HepG2 (cell line): ENCODE results near the gene ARRDC3. TPM values are rescaled to one million over a fixed set of nuclear protein-coding genes. Genes with fewer than 3 reads are reported as not detected.

ENCODE experiments used
- ATAC-seq: fragments of 200-7000 bp; cut with Tn5 transposase; 3 replicates; pipeline ENCODE4 v1.9.1; 2020; ENCODE audit warnings: mild to moderate bottlenecking, moderate library complexity
- BruUV-seq: library from RNA; stranded (reverse); fragments of 400-500 nt; replicated peaks from 2 replicates; lab custom pipeline; 2021; lab: Mats Ljungman, UMichigan
- CTCF ChIA-PET: fragments of 300-600 bp; formaldehyde crosslinking; extraction: SDS; loops from one replicate; lab custom pipeline; 2021; ENCODE audit warnings: low total read pairs, inconsistent platforms, low intra/inter-chr PET ratio; lab: Yijun Ruan, JAX
- POLR2A ChIA-PET: fragments of 350-600 bp; sonication (Branson Sonifier 250); formaldehyde crosslinking; loops from one replicate; lab custom pipeline; 2020; ENCODE audit warnings: antibody characterized with exemption, inconsistent platforms; lab: Yijun Ruan, JAX
- DNase-seq: peaks from one replicate; pipeline ENCODE4 v3.0.0-alpha.2; 2015; ENCODE audit warnings: low spot score
- FAIRE-seq: peaks from 3 replicates; lab custom pipeline; 2011; peaks lifted over from hg19 to GRCh38; lab: Jason Lieb, UNC
- H2AFZ ChIP-seq: one replicate; pipeline ENCODE4 v1.6.1; 2011; ENCODE audit warnings: low read length, inconsistent platforms
- H3K27ac ChIP-seq: fragments of 300-600 bp; 3 replicates; pipeline ENCODE4 v1.8.0; 2011; ENCODE audit warnings: mixed run types, mild to moderate bottlenecking, mixed read lengths, low read length, inconsistent platforms; ENCODE audit not compliant: insufficient read depth; ENCODE audit errors: extremely low read length
- H3K27me3 ChIP-seq, 2 experiments: fragments of 200-600 bp in 1 of 2; 2 replicates in 1 of 2; 3 replicates in 1 of 2; pipeline versions ENCODE4 v1.6.0 to v1.8.0; 2011; ENCODE audit warnings: low read length in 2 of 2, mild to moderate bottlenecking in 2 of 2, moderate library complexity in 2 of 2, inconsistent platforms in 1 of 2; ENCODE audit not compliant: insufficient read depth in 2 of 2, control insufficient read depth in 1 of 2
- H3K36me3 ChIP-seq, 2 experiments: fragments of 200-600 bp in 1 of 2; replicated peaks in 1 of 2; 2 replicates in 1 of 2; 3 replicates in 1 of 2; pipeline versions ENCODE4 v1.5.1 to v1.8.0; 2011; ENCODE audit warnings: low read length in 2 of 2, inconsistent platforms in 1 of 2; ENCODE audit not compliant: insufficient read depth in 2 of 2, control insufficient read depth in 1 of 2
- H3K4me1 ChIP-seq: 2 replicates; pipeline ENCODE4 v1.5.1; 2012; ENCODE audit warnings: low read length, inconsistent platforms; ENCODE audit not compliant: insufficient read depth
- H3K4me2 ChIP-seq: 2 replicates; pipeline ENCODE4 v1.6.0; 2011; ENCODE audit warnings: low read depth, low read length, inconsistent platforms
- H3K4me3 ChIP-seq, 3 experiments: fragments of 200-600 bp in 1 of 3; sonication (generic), shearing (Covaris generic) in 1 of 3; replicated peaks in 1 of 3; 2 replicates each; pipeline ENCODE4 v1.5.1; 2011 to 2016; ENCODE audit warnings: low read length in 3 of 3, inconsistent platforms in 2 of 3, low read depth in 2 of 3, mild to moderate bottlenecking in 2 of 3, control low read depth in 1 of 3, mixed read lengths in 1 of 3; ENCODE audit not compliant: insufficient read depth in 1 of 3
- H3K79me2 ChIP-seq: one replicate; pipeline ENCODE4 v1.6.1; 2011; ENCODE audit warnings: low read length, inconsistent platforms; ENCODE audit not compliant: insufficient read depth
- H3K9ac ChIP-seq: 2 replicates; pipeline ENCODE4 v1.6.0; 2011; ENCODE audit warnings: mild to moderate bottlenecking, low read depth, low read length, inconsistent platforms; ENCODE audit not compliant: insufficient read depth
- H3K9me3 ChIP-seq: 2 replicates; pipeline ENCODE4 v1.5.1; 2012; ENCODE audit warnings: mild to moderate bottlenecking, low read length
- H4K20me1 ChIP-seq: 2 replicates; pipeline ENCODE4 v1.6.0; 2011; ENCODE audit warnings: inconsistent platforms, mild to moderate bottlenecking, low read length, moderate library complexity; ENCODE audit not compliant: insufficient read depth
- DNMT1 ChIP-seq: sonication (generic); formaldehyde crosslinking; IDR thresholded peaks from 2 replicates; pipeline ENCODE4 v1.5.1; 2020; ENCODE audit warnings: mild to moderate bottlenecking, missing genetic modification reagents
- KDM5B ChIP-seq: sonication (generic); formaldehyde crosslinking; IDR thresholded peaks from 2 replicates; pipeline ENCODE4 v1.4.0; 2020; ENCODE audit warnings: missing genetic modification reagents, mild to moderate bottlenecking, borderline replicate concordance
- KLF11 ChIP-seq: IDR thresholded peaks from 2 replicates; pipeline ENCODE4 v1.6.1; 2016; ENCODE audit warnings: missing compliant biosample characterization
- KMT2A ChIP-seq: sonication (generic); formaldehyde crosslinking; IDR thresholded peaks from 2 replicates; pipeline ENCODE4 v1.4.0; 2020; ENCODE audit warnings: missing genetic modification reagents
- PTBP1 ChIP-seq: fragments of 200-400 bp; formaldehyde crosslinking; IDR thresholded peaks from 2 replicates; pipeline ENCODE4 v1.6.1; 2018; ENCODE audit warnings: low read length, low read depth; ENCODE audit not compliant: poor library complexity, severe bottlenecking
- RXRA ChIP-seq: sonication (generic); formaldehyde crosslinking; IDR thresholded peaks from 2 replicates; pipeline ENCODE4 v1.5.1; 2020; ENCODE audit warnings: missing genetic modification reagents
- THYN1 ChIP-seq: sonication (generic); formaldehyde crosslinking; IDR thresholded peaks from 2 replicates; pipeline ENCODE4 v1.8.1; 2023; ENCODE audit warnings: low read depth, mild to moderate bottlenecking, moderate library complexity, missing genetic modification reagents, borderline replicate concordance
- ZNF879 ChIP-seq: sonication (generic); formaldehyde crosslinking; IDR thresholded peaks from 2 replicates; pipeline ENCODE4 v1.8.1; 2023; ENCODE audit warnings: missing genetic modification reagents
- in situ Hi-C: cut with HindIII; loops from 2 replicates; pipeline ENCODE4 v1.10.0; 2017; ENCODE audit warnings: low pct_unique_long_range_greater_than_20kb; ENCODE audit not compliant: extremely low pct_ligation_motif_present
- intact Hi-C: fragments of 100-400 bp; cut with micrococcal nuclease; formaldehyde crosslinking; loops from one replicate; pipeline ENCODE4 v1.10.0; 2022; ENCODE audit not compliant: unreplicated experiment
- polyA plus RNA-seq, 8 experiments: library from polyadenylated mRNA; depleted of rRNA in 3 of 8; stranded (reverse) in 7 of 8; unstranded in 1 of 8; fragments of >200 nt; fragmentation: Illumina TruSeq in 4 of 8; extraction: Trizol in 4 of 8; gene quantifications; 2 replicates each; pipeline versions ENCODE4 v1.2.1 to v1.2.3, GENCODE V29; 2011 to 2016; ENCODE audit warnings: low read depth in 4 of 8, missing spikeins in 1 of 8, mixed read lengths in 1 of 8; ENCODE audit not compliant: insufficient read depth in 1 of 8
- total RNA-seq, 5 experiments: library from RNA; depleted of rRNA; stranded (reverse); fragments of >200 nt; fragmentation: Illumina TruSeq; extraction: Trizol; gene quantifications; 2 replicates each; pipeline ENCODE4 v1.2.3, GENCODE V29; 2016; ENCODE audit warnings: low read depth in 1 of 5
- TF ChIP-seq, protein P1 (sequence below): sonication (generic); formaldehyde crosslinking; IDR thresholded peaks from 2 replicates; pipeline ENCODE4 v1.5.0; 2020; ENCODE audit warnings: mild to moderate bottlenecking, missing genetic modification reagents, borderline replicate concordance
- TF ChIP-seq, protein P2 (sequence below): IDR thresholded peaks from 2 replicates; pipeline ENCODE4 v1.6.1; 2016; ENCODE audit warnings: missing genetic modification reagents, missing compliant biosample characterization

The ARRDC3 gene
- total and polyA plus RNA-seq, 2 of the 13 experiments (the other 11 are each of a cell fraction or from before 2014, with no cell fraction given): 3.4 to 24.4 TPM

DNA sequence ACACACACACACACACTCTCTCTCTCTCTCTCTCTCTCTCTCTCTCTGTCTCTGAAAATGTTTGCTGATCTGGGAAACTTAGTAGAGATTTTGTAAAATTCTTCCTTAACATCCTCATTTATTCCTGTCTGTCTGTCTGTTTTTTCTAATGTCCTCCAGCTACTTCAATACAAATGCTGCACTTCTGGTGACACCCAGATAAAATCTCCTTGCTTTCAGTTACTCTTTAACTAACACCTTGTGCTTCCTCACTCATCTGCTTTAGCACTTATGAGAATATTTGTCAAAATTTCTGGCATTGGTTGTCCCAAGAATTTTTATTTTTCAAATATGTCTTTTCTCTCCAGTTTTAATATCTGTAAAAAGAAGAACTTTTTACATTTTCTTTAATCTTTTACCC lies 35.0 kb upstream of the ARRDC3 start:
- no peak overlapping the region for H2AFZ ChIP-seq
- no TSS peak for BruUV-seq
- no peaks in the 10 kb centered on the region for H3K36me3 ChIP-seq
- intact Hi-C loops: loop anchor here (5.0 kb wide), 1 partner anchor 706 kb away; no protein-coding TSS in a partner anchor
- FAIRE-seq (no peak), ATAC-seq (no peak), DNase-seq (no peak)
- H3K79me2 ChIP-seq: no peaks in the 10 kb centered on the region
- TF ChIP-seq, protein P1, sequence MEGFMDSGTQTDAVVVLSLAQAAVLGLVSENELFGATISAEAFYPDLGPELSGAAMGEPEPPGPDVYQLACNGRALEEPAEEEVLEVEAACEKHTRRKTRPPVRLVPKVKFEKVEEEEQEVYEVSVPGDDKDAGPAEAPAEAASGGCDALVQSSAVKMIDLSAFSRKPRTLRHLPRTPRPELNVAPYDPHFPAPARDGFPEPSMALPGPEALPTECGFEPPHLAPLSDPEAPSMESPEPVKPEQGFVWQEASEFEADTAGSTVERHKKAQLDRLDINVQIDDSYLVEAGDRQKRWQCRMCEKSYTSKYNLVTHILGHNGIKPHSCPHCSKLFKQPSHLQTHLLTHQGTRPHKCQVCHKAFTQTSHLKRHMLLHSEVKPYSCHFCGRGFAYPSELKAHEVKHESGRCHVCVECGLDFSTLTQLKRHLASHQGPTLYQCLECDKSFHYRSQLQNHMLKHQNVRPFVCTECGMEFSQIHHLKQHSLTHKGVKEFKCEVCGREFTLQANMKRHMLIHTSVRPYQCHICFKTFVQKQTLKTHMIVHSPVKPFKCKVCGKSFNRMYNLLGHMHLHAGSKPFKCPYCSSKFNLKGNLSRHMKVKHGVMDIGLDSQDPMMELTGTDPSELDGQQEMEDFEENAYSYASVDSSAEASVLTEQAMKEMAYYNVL (CRISPR knock-in tag): no peak
- no peak for TF ChIP-seq PTBP1
- TF ChIP-seq ZNF879 (CRISPR knock-in tag): no peak
- TF ChIP-seq, protein P2, sequence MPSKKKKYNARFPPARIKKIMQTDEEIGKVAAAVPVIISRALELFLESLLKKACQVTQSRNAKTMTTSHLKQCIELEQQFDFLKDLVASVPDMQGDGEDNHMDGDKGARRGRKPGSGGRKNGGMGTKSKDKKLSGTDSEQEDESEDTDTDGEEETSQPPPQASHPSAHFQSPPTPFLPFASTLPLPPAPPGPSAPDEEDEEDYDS (CRISPR knock-in tag): no peak
- no peak for TF ChIP-seq KLF11 (CRISPR knock-in tag)
- TF ChIP-seq KDM5B (CRISPR knock-in tag): no peak
- TF ChIP-seq THYN1 (CRISPR knock-in tag): no peak
- TF ChIP-seq KMT2A (CRISPR knock-in tag): no peak
- TF ChIP-seq RXRA (CRISPR knock-in tag): no peak
- no peak for TF ChIP-seq DNMT1 (CRISPR knock-in tag)
- no peak overlapping the region for H3K4me3 ChIP-seq
- ChIA-PET POLR2A (interaction anchor here (0.7 kb wide), 1 partner anchor 198 kb away, joined by 3 read pairs; no protein-coding TSS in a partner anchor), CTCF (interaction anchor here (1.3 to 2.8 kb wide), 3 partner anchors 316 to 615 kb away, joined by 3 to 15 read pairs (median 11); no protein-coding TSS in a partner anchor)
- H3K27me3 ChIP-seq: no peaks in the 10 kb centered on the region
- no peak overlapping the region for H3K9ac ChIP-seq
- H3K4me2 ChIP-seq: no peak overlapping the region
- H4K20me1 ChIP-seq: no peaks in the 10 kb centered on the region
- no peaks in the 10 kb centered on the region for H3K4me1 ChIP-seq
- in situ Hi-C loops: loop anchor here (10.0 kb wide), 2 partner anchors 313 to 553 kb away; no protein-coding TSS in a partner anchor
- H3K9me3 ChIP-seq: no peaks in the 10 kb centered on the region
- no peak overlapping the region for H3K27ac ChIP-seq
